ENCODE results near the gene DPP4.

DNA sequence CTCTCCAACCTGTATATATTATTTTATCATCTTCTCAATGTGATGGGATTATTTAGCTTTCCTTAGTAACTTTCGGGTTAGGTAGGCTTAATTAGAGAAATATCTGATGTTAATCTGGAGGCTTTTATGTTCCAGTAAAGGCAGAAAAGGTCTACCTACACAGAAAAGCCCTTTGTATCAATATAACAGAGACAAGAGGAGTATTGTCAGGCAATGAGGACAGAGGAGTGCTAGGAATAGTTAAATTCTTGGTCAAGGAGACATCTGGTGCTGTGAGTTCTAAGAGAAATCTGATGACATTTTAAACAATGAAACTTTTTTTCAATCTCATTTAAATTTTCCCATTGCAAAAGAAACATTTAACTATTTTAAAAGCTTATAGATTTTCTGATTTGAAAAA is 36.1 kb downstream of the DPP4 start:
- no peak for TF ChIP-seq CTCF (IDR thresholded peaks at IDR 0.05; ENCODE audit: poor library complexity, severe bottlenecking)
- TF ChIP-seq EP300 (conservative IDR thresholded peaks at IDR 0.05; ENCODE audit: poor library complexity, severe bottlenecking): no peak
- TF ChIP-seq RAD21 (conservative IDR thresholded peaks at IDR 0.05): no peak

Data from neural cell (in vitro differentiated cells).